ENCODE data around the gene ATP8B4.

ATP8B4 gene

DNA sequence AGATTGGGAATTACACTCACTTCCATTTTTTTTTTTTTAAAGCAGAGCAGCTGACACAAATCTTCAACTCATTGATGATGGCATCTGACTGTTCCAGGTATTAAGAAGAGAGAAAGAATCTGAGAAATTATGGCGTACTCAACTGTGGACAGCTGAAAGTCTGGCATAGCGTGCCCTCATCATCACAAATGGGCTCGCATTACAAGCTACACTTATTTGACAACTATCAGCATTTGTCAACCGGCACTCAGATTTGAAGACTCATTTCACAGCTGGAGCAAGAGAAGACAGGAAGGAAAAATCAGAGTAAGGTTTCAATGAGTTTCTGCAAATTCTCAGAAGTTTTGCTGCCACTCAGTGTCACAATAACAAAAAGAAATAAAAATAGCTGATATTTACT lies 235.9 kb downstream of the ATP8B4 start:
- DNase-seq: no peak

DNA sequence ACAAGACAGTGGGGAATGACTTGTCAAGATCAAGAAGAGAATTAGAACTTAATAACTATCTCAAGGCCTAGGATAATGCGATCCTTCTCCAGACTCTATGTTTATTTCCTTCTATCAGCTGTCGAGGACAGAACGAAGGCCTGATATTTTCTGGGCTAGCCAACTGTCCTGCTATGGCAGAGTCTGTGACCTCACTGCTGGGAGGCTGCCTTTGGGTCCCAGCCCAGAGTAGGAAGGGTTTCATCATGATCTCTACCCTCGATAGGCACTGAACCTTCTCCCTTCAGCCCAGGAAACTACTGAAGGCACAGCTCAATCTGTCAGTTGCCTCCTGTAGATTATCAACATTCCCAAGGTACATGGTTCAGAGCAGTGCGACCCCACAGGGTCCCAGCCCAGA lies 237.2 kb downstream of the ATP8B4 start:
- no peak for DNase-seq

DNA sequence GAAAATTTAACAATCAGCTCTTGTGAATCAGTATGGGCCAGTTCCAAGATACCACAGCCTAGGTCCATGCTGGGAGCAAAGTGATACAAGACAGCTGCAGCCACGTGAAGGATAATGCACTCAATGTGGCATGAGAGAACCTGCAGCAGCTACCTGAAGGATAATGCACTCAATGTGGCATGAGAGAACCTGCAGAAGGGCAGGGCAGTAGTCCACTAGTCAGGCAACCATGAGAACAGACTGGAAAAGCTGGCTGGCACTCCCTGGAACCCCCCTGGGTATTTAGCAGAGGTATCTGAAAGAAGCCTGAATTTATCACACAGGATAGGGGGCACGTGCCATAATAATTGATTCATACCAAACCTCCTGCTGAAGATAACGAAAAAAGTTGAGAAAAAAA lies 237.6 kb downstream of the ATP8B4 start:
- DNase-seq: no peak

DNA sequence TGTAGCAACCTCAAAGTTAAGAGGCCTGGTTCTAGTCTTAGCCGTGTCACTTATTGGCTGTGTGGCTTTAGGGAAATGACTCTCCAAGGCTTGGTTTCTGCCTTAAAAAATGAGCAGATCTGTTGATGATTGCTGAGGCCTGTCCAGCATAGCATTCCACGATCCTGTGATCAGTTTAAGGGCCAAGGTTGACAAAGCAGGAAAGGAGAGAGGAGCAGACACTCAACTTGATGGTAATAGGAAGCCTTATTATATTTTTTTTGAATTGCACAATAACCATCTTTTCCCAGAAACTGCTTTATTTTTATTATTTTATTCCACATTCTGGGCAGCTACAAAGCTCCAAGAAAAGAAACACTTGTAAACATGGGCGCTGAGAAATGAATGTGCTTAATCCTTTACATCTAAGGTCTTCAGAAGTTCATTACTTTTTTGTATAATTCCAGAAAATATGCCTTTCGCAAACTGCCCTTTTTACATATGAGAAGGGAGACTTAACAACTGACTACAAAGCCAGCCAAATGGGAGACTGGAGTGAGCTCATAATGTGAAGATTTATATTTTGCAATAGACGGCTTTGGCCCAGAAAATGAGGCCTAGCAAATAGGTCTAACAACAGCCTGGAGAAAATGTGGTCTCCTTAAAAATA lies 241.0 kb downstream of the ATP8B4 start:
- DNase-seq: no peak

DNA sequence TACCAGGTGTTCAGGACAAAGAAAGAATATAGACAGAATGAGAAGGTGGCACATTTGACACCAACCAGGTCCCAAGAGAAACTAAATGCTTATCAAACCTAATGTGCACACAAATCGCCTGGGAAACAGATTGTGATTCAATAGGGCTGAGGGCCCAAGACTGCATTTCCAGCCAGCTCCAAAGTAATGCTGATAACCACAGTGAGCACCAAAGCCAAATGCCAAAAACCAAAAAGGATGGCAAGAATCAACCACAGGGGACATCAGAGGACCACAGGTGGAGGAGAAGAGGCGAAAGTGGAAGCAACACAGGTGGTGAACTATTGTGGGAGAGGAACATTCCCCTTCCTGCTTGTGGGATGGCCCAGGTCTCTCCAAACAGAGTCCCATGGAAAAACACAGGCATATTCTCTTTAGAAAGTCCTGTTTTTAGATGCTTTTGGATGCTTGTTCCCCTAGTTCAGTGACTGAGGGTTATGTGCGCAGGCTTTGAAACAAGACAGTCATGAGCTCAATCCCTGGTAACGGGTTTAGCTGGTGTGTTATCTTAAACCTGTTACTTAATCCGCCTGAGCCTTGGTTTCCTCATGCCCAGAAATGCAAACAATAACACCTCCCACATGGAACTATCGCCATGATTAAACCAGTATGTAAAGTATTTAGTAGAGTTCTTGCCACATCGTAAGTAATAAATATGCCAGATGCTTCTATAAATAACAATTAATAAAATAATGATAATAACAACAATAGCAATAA lies 241.7 kb downstream of the ATP8B4 start:
- DNase-seq: no peak

DNA sequence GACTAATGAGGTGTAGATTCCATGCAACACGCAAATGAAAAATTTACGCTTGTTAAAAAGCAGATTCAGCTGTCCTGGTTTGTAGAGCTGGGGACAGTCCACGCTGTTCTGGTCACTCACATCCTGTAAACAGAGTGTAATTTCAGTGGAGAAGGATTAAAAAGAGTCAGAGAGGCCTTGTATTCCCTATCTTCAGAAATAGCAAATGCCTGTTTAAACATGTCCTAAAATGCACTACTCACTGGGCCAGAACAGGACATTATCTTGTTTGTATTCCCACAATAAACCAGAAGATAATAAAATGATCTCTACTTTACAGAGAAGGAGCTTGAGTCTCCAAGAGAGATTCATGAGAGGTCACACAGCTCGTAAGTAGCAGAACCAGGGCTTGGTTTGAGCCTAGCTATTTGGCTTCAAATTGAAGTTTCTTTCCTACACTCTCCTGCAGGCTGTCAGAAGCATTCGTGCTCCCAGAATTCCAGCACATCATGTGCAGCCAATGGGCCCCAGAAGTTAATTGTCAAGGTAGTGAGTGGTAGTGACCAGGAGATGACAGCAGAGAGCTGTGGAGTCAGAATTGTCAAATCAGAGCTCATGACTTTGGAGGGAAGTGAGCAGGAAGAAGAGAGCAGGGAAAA lies 242.5 kb downstream of the ATP8B4 start:
- no peak for DNase-seq

DNA sequence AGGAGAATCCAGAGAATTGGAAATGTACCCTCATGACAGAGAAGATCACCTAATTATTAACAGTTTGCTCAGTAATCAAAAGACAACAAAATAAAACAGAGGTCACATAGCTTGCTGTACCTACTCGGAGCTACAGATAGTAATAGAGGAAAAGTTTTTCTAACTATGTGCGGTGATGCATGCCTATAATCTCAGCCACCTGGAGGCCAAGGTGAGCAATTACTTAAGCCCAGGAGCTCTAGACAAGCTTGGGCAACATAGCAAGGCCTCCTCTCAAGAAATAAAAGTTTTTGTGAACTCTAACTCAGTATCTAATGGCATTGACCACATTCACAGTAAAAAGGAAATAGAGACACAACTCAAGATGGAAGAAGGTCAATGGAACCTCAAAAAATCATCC lies 243.6 kb downstream of the ATP8B4 start:
- no peak for DNase-seq

DNA sequence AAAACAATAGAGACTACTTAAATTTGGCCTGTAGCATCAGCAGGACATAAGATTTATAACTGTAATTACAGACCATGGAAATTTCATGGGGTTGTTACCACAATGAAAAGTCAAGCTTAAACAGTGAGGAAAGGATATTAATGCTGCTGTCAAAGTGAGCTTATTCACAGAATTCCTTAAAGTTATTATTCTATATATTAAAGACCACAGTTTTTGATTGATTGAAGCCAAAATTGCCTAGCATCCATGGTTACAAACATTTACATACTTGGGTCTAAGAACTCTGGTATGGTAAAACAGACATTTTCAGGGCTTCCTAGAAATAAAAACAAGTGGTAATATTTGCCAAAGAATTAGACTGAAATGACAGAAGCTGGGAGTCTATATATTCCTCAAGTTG lies 248.6 kb downstream of the ATP8B4 start:
- DNase-seq: no peak

DNA sequence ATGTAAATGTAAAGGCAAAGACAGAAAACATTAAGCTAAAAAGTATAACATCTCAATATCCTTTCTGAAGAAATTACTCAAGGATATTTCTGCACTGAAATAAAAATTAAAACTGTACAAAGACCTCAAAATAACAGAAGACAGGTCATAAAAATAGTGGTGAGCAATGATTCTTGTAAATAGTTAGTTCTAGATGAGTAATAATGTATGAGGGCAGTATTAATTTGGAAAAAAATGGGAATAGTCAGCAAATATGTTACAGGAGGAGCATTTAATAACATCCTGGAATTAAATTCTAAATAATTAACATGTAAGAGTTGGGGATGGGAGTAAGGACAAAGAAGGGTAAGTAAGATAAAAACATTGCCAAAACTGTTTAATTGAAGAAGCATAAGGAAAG lies 250.7 kb downstream of the ATP8B4 start:
- DNase-seq: no peak

DNA sequence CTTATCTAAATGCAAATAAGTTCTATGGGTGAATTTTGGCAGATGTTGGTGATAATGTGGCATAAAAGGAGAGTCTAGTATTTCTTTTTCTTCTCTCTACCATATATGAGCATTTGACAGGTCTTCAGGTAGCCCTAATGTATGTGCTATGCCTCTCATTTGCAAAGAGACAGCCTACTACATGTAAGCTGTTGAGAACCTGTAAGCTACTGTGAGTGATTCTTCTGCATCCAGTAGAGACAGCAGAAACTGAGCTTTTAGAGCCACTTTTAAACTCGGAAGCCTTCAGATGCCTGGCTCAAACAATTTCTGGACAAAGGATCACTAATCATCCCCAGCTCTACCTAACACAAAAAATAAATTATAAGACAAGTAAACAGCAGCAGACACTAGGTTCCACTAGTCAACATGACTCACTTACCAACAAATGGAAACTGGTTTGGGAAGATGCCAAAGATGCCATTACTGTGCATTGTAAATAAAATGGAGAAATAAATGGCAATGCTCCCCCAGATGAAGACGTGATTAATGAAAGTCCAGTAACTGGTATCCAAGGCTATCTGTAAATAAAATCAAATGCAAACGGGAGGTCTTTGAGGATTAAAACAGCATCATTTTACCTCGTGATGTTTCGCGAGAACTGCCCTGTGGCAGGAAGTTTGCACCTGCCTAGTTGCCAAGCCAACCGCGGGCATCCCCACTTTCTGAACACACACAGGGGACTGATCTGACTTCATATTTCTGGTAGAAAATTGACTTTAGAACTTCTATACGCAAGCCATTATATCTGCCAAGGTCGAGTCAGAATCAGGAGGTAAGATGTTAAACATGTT lies 252.9 kb downstream of the ATP8B4 start:
- DNase-seq: no peak

DNA sequence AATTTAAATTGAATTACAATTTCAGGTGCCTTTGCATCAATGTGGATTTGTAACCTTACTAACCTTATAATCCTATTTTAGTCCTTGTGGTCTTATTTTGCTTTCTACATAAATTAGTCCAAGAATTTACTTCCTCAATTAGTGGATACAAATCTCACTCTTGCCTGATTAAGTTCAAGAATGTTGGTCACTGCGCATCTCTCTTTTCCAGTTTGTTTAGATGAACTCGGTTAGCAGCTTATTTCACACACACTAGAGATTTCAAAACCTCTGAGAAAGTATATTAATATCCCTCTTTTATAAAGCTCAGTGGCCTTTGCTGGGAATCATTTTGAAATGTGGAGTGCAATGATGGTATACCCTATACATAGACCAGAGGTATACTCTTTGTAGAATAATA lies 254.8 kb downstream of the ATP8B4 start:
- no peak for DNase-seq

DNA sequence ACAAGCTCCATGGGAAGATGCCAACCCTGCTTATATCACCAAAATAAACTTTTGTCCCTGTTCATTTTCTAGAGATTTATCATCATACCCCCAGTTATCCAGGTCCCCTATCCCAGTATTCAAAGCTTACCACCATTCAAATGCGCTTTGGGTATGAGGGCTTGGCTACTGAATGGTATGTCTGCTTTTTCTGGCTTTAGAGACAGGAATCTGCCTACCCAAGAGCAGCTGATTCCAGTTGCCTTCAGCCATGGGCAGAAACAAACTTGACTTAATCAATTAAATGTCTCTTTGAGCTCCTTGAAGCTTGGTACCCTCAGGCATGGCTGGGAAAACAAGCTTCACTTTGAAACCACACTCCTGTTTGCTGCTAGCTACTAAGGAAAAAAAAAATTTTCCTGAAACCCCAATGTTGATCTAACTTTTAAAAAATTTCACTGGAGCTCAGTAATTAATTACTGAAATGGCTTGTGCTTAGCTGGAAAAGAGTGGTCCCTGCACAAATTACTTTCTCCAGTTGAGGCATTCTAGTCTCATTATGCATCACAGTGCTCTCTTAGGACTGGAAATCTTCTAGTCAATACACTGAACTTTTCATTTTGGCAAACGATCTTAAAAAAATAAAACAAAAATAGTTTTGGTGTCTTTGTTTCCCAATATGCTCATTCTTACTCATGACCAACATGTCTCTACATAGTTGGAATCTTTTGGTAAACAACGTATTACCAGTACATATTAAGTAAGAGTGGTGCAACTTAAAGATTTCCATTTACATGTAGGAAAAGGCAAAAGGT lies 255.4 kb downstream of the ATP8B4 start:
- no peak for DNase-seq

DNA sequence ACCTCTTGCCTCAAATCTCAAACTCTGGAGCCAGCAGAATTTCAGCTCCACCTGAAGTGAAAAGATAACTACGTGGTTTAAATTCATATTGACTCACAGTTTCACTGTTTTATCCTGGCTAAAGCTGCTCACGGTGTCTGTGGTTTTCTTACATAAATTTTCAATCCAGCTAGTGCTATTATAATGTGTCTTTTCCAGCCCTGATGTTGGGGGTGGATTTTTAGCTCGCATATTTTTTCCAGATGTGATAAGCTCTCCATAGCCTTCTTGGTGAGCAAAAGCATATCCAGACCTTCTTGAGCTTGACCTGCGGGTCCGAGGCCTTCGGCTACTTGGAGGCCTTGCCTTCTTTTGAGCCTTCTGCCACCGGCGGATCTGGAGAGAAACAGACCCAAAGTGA lies 258.9 kb downstream of the ATP8B4 start:
- no peak for DNase-seq

DNA sequence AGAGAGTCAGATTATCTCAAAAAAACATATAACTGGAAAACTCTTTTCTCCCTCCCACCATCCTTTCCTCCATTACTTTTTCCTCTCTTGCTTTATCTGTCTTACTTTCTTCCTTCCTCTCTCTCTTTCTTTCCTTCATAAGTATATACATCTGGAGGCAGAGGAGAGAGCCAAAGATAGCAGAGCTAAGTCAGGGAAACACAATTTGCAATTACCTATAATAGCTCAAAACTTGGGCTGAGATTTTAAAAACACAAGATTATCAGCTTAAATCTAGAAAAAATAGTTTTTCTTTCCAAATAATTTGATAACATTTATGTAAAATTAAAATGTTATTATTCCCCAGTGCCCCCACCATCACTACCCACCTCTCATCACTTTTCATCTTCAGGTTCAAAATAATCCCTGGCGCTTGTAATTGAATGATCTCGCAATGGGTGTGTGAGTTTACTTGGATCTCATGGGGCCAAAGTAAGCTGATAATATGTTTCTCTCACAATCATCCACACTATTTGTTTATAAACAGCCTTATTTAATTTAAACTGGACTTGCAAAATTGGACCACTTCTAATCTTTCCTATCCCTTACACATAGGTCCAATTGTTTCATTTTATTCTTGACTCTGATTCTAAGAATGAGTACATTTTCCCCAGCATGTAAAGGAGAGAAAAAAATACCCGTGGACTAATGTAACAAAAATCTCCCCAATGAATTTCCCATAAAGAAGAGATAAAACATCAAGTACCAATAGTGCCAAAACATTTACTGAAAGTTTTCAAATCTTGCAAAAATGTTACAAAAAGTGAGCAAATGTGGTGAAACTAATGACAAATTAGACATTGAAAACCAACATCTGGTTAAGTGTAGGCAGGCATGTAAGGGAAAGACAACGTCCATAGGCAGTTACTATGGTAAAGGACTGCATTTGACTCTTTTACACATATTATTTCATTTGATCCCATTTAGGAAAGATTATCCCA lies 261.2 kb downstream of the ATP8B4 start:
- no peak for DNase-seq

DNA sequence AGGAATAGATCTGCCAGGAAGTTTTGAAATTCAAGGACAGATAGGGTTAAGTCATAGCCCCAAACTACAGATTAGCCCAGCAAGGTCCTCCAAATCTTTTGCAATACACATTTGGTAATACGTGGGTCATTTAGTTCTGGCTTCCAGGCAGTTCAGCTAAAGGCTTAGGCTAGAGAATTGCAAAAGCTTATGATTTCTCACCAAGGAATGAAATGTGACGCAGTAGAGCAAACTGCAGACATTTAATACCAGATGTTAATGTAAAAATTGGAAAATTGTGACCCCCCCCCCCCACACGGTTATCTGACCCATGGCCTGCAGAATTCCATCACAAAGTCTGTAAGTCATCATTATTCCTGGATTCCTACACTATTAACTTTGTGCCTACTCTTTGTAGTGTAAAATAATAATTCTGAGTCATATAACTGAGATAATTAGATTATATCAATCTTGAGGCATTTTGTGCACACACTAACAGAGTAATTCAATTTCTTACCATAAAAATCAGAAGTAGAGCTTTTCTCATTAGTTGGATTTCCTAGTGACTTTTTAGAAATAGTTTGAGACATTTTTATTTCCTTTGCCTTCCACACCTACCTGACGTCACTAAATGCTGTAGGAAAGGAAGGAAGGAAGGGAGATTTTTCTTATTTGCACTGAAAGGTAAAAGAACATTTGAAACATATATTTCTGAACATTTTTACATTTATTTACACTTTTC lies 263.0 kb downstream of the ATP8B4 start:
- DNase-seq: no peak

DNA sequence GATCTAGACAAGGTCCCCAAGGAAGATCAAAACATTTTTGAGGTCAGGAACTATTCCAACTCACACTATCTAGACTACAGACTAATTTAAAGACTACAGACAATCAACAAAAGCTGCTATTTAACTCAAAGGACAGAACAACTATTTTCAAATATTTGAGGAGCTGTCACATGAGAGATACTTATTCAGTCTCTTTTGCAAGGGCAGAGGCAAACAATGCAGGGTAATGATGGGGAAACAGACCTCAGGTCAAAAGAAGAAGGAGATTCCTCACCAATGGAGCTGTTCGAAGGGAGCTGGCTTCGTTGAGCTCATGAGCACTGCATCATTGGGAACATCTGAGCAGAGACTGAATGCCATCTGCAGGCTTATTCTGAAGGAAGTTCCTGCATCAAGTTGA lies 266.3 kb downstream of the ATP8B4 start:
- DNase-seq: no peak

DNA sequence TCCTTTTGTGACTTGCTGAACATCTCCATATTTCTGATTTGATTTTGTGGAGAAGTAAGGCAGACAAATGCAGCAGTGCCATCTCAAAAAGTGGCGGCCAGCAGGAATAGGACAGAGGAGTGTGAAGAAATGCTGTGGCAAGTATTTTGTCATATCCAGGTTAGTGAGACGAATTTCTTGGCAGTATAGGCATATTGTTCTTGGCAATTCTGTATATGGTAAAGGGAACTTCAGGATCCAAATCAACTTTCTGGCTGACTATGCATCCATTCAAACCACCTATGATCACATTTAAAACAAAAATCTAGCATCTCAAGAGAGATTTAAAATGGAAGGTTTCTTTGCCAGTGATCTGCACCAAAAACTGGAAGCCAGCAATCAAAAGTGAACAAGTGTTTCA lies 270.2 kb downstream of the ATP8B4 start:
- DNase-seq: no peak

DNA sequence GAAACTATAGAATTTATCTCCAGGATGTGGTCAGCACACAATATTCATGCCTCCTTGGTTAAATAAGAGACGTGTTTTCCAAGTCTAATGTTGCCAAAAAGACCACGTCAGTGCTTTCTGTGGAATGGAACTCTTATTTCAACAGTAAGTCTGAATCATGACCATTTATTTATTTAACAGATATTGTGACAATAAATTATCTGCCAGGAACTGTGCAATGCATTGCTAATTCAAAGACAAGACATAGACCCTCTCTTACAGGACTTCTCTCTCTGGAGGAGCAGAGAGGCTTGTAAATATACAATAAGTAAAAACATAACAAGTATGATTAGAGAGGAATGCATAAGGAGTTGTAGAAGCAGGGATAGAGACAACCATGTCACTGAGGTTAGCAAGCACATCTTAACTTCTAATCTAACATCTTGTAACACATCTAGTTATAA lies 270.7 kb downstream of the ATP8B4 start:
- DNase-seq: no peak

DNA sequence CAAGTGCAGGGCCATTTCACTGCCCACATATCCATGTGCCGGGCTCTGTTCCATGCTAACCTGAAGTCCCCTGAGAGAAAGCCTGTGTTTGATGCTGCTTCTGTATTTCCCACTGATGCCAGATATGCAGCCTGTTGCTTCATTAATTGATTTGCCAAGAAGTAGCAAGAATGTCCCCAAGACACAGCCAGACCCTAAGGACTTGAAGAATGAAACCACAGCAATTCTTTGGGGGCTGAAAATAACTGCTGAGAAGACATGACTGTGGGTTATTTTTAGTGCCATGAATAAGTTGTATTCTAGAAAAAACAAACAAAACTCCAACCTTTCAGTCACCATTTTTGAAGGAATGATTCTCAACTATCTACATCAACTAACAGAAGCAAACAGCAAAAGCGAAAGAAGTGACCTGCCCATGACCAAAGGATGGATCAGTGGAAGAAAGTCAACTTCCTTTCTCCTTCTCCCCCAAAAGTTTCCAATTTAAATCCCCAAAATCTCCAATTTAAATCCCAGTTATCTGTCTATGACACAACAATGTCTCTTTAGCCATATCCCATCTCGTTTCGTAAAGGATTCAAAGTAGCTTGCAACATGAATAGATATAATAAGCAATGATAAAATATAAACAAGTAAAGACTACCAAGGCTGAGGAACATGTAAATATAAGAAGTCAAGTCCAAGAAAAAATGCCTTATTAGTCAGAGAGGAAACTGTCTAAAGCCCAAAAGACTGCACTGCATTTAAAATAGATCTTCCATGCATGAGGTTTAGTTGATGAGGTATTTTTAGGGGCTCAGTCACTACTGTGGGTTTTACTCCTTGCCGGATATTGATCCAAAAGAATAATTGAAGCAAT lies 271.4 kb downstream of the ATP8B4 start:
- no peak for DNase-seq

DNA sequence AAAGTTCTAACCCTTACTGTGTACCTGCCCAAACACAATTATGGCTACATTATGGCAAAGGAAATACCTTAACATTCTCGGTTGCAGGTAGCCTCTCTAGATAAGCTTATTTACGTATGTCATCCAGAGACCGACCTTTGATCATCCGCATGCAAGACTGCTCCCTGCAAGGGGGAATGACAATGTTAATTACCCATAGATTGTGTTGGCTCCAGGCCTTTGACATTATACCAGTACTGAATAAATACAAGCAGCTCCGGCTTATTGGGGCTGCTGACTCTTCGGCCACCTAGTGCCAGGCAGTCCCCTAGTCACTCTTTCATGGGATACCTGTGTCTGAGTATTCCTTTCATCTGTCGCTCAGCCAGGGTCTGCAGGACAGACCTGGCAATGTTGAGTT lies 274.6 kb downstream of the ATP8B4 start:
- no peak for DNase-seq

Measured in NCI-H2227 treated with DMSO at 0.1 percent for 48 hours (cell line).